Measurements from ENCODE around the gene ETV2.

GRCh38 chr19:35633727-35634440, 7.7 kb upstream of the ETV2 start:
- no peak for TF ChIP-seq POLR2AphosphoS5 (IDR thresholded peaks at IDR 0.05)
- TF ChIP-seq CTCF (IDR thresholded peaks at IDR 0.05), result no peak
- no peak for TF ChIP-seq POLR2A (IDR thresholded peaks at IDR 0.05)
